ENCODE data around the gene LYRM2.

- TF ChIP-seq RCOR1 (IDR thresholded peaks at IDR 0.05; ENCODE audit: borderline replicate concordance in 1 of 2, low read depth in 2 of 2, low read length in 2 of 2) = no peak
- TF ChIP-seq ZBTB33 (CRISPR knock-in tag; IDR thresholded peaks at IDR 0.05) = no peak
- TF ChIP-seq THRAP3 (IDR thresholded peaks at IDR 0.05; ENCODE audit: borderline replicate concordance) = no peak
- no peak for TF ChIP-seq MTA2 (IDR thresholded peaks at IDR 0.05; ENCODE audit: low read depth)
- TF ChIP-seq ZNF280A (IDR thresholded peaks at IDR 0.05; ENCODE audit: low read depth, partially characterized antibody) = no peak
- TF ChIP-seq NRF1 (conservative IDR thresholded peaks at IDR 0.05 in 1 of 2, IDR thresholded peaks at IDR 0.05 in 1 of 2) = no peak
- no peak for TF ChIP-seq ZEB2 (IDR thresholded peaks at IDR 0.05)
- no peak for TF ChIP-seq MYC (IDR thresholded peaks at IDR 0.05; ENCODE audit: low read depth, low read length)
- TF ChIP-seq MYC (CRISPR knock-in tag; IDR thresholded peaks at IDR 0.05; ENCODE audit: borderline replicate concordance, low read depth) = no peak
- no peak for TF ChIP-seq POLR2A (conservative IDR thresholded peaks at IDR 0.05)
- no peak for TF ChIP-seq PURB (CRISPR knock-in tag; IDR thresholded peaks at IDR 0.05; ENCODE audit: low read depth)
- TF ChIP-seq ZNF449 (CRISPR knock-in tag; IDR thresholded peaks at IDR 0.05) = no peak
These were observed 73.7 kb downstream of the LYRM2 start for GRCh38 chr6:89564752-89565427.

All from K562 (cell line).